ENCODE measurements around the gene MICAL1. TPM values are rescaled to one million over a fixed set of nuclear protein-coding genes. Genes with fewer than 3 reads are reported as not detected.

The MICAL1 gene
- total and polyA plus RNA-seq, 2 donors (not counting 1 experiment from before 2014, with no cell fraction given): 202 to 319 TPM

DNA sequence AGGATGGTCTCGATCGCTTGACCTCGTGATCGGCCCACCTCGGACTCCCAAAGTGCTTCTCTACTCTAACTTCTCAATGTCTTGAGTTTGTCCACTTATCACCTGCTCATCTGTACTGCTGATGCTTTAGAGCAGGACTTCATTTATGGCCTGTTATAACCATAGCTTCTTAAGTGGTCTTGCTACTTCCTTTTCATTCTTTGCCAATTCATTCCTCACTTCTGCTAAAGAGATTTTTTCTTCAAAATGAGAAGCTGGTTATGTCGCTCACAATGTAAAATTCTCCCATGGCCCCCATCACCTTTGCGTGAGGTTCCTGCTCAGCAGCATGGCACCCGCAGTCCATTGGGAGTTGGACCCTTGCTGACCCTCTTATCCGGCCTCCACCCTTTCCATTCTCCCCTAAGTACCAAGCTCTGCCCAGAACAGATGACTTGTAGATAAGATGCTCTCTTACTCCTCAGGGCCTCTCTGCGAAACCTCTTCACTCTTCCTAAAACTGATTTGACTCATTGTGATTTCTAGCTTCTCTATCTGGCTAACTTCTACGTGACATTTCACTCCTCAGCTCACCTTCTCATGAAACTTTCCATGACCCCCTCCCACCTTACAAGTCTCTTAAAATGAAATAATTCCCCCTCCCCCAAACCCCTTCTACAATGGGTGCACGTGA is 59.4 kb downstream of the MICAL1 start:
- intact Hi-C loops (cut with micrococcal nuclease): no loop called here
- H3K79me2 ChIP-seq (ENCODE audit: control insufficient read depth, insufficient read depth, low read length): no peaks in the 10 kb centered on the region
- 88% methylated on average over 10 of the region's 12 CpGs for WGBS (ENCODE audit: insufficient coverage)
- H2AFZ ChIP-seq (ENCODE audit: insufficient read depth, low read depth, low read length, poor library complexity, severe bottlenecking): no peak overlapping the region
- no peak overlapping the region for H3K4me3 ChIP-seq (ENCODE audit: control extremely low read depth in 1 of 5, extremely low read depth in 1 of 5, insufficient read depth in 1 of 5, low read depth in 2 of 5, low read length in 4 of 5)
- Mint-ChIP-seq H3K4me3 (no peak overlapping the region), H3K4me1 (peaks cover under 1% of the 10 kb centered on the region), H3K27me3 (peaks cover 4% of the 10 kb centered on the region), H3K9me3 (ENCODE audit: insufficient read depth) (no peaks in the 10 kb centered on the region), H3K27ac (no peak overlapping the region)
- H3K9ac ChIP-seq (ENCODE audit: low read length): no peak overlapping the region
- ATAC-seq (ENCODE audit: low read depth): no peak
- DNase-seq: no peak
- H3K4me1 ChIP-seq (ENCODE audit: control insufficient read depth in 2 of 2, insufficient read depth in 2 of 2, low read length in 2 of 2): peaks cover 0 to 5% of the 10 kb centered on the region in 2 donors
- H3K9me3 ChIP-seq (ENCODE audit: control extremely low read depth in 1 of 3, control insufficient read depth in 2 of 3, insufficient read depth in 1 of 3, low read length in 2 of 3): no peaks in the 10 kb centered on the region
- no peak overlapping the region for H3K27ac ChIP-seq (ENCODE audit: low read length in 2 of 2)
- no peak for TF ChIP-seq EZH2 (IDR thresholded peaks at IDR 0.05; ENCODE audit: borderline replicate concordance, insufficient read depth, low read depth, low read length, poor library complexity, severe bottlenecking)
- TF ChIP-seq, protein P1, sequence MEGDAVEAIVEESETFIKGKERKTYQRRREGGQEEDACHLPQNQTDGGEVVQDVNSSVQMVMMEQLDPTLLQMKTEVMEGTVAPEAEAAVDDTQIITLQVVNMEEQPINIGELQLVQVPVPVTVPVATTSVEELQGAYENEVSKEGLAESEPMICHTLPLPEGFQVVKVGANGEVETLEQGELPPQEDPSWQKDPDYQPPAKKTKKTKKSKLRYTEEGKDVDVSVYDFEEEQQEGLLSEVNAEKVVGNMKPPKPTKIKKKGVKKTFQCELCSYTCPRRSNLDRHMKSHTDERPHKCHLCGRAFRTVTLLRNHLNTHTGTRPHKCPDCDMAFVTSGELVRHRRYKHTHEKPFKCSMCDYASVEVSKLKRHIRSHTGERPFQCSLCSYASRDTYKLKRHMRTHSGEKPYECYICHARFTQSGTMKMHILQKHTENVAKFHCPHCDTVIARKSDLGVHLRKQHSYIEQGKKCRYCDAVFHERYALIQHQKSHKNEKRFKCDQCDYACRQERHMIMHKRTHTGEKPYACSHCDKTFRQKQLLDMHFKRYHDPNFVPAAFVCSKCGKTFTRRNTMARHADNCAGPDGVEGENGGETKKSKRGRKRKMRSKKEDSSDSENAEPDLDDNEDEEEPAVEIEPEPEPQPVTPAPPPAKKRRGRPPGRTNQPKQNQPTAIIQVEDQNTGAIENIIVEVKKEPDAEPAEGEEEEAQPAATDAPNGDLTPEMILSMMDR (IDR thresholded peaks at IDR 0.05): no peak
- CTCF ChIA-PET: interaction anchor here (0.7 to 1.5 kb wide), 4 partner anchors 11 to 74 kb away, joined by 3 to 6 read pairs (median 4); partner anchors contain the start of gene CD164
- POLR2A ChIA-PET: no interaction called here
- no peak overlapping the region for H3K4me2 ChIP-seq (replicated peaks; ENCODE audit: low read depth, low read length, poor library complexity, severe bottlenecking)
- H4K20me1 ChIP-seq (ENCODE audit: control insufficient read depth, insufficient read depth, low read length, poor library complexity, severe bottlenecking): no peaks in the 10 kb centered on the region
- no peaks in the 10 kb centered on the region for H3K36me3 ChIP-seq (replicated peaks in 1 of 2; ENCODE audit: control extremely low read depth in 1 of 2, control insufficient read depth in 1 of 2, extremely low read depth in 1 of 2, insufficient read depth in 2 of 2, low read length in 1 of 2)
- H3K27me3 ChIP-seq (replicated peaks in 1 of 4; ENCODE audit: control extremely low read depth in 1 of 4, control insufficient read depth in 3 of 4, insufficient read depth in 4 of 4, low read length in 3 of 4): no peaks in the 10 kb centered on the region

Other genes with a start within 250 kb of the MICAL1 start
- gene CD164, start 73.3 kb downstream of the MICAL1 start, total RNA-seq: 170 and 184 TPM in 2 replicates
- gene CD164, start 73.3 kb downstream of the MICAL1 start, polyA plus RNA-seq: 63.4 and 108 TPM in 2 replicates
- 0.53 and 1.8 TPM in 2 replicates for gene PPIL6, start 15.1 kb downstream of the MICAL1 start, total RNA-seq
- gene PPIL6, start 15.1 kb downstream of the MICAL1 start, polyA plus RNA-seq: 0.85 and 1.8 TPM in 2 replicates
- 35.7 and 36.4 TPM in 2 replicates for gene SMPD2, start 15.0 kb downstream of the MICAL1 start, total RNA-seq
- 43.9 and 44.9 TPM in 2 replicates for gene SMPD2, start 15.0 kb downstream of the MICAL1 start, polyA plus RNA-seq
- gene ZBTB24, start 27.4 kb upstream of the MICAL1 start, total RNA-seq: 31.4 and 32.9 TPM in 2 replicates
- 10.6 and 12.5 TPM in 2 replicates for gene ZBTB24, start 27.4 kb upstream of the MICAL1 start, polyA plus RNA-seq
- 26.5 and 27.1 TPM in 2 replicates for gene AK9, start 235.4 kb upstream of the MICAL1 start, total RNA-seq
- 6.4 and 9.9 TPM in 2 replicates for gene AK9, start 235.4 kb upstream of the MICAL1 start, polyA plus RNA-seq
- gene FIG4, start 235.5 kb upstream of the MICAL1 start, total RNA-seq: 31.5 and 32.8 TPM in 2 replicates
- 28.2 and 48.6 TPM in 2 replicates for gene FIG4, start 235.5 kb upstream of the MICAL1 start, polyA plus RNA-seq

All from B cell (primary cell).